ENCODE measurements around the gene ABCF3. TPM values are rescaled to one million over a fixed set of nuclear protein-coding genes. Genes with fewer than 3 reads are reported as not detected.
A peak's percentile ranks its signal among the peaks of the same experiment; 100 is the strongest.

Gene ABCF3
- total RNA-seq, 6 experiments from 2014 or later, result 33.7 to 40.6 (median 38.5) TPM

DNA sequence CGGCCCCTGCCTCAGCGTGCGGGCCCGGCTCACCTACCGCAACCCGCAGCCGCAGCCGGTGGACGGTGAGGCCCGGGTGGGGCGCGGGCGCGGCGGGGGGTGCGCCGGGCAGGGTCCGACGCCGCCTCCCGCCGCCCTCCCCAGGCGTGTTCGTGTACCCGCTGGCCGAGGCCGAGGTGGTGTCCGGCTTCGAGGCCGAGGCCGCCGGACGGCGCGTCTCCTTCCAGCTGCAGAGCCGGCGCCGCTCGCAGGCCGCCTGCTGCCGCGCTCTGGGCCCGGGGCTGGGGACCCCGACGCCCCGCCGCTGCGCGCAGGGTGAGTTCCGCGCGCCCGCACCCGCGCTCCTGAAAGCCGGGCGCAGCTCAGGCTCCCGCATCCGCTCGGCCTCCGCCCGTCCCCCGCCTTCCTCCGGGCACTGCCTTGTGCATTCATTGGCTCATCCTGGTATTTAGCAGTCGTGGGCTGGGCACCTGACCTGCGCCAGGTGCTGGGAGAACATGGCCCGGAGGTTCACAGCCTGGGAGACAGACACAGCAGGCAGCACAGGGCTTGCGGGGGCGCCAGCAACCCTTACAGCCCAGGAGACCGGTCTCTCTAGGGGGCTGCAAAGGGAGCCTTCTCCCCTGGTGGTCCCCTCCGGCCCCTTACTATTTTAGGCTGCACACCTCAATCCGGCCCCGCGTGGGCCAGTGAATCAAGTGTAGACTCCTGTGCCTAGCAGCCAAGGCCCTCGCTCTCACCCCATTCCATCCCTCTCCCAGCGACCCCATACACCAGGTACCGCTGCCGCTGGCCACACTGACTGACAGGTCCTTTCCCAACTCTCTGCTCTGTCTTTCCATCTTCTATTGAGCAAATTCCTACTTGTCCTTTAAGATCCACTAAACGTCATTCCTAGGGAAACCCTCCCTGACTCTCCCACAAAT lies 44.9 kb downstream of the ABCF3 start:
- H3K4me1 ChIP-seq, result peaks cover 0 to 18% (median 3%) of the 10 kb centered on the region in 4 donors
- WGBS (ENCODE audit: insufficient coverage, low coverage, low lambda C conversion rate, missing lambda C conversion rate), result 37% methylated on average over 5 of the region's 79 CpGs
- intact Hi-C loops (cut with DNase I), result no loop called here
- no peak overlapping the region for H3K27ac ChIP-seq
- H3K4me3 ChIP-seq, result peak overlapping the region in 1 of 3 donors; percentile 3
- TF ChIP-seq POLR2A (IDR thresholded peaks at IDR 0.05) (no peak), CTCF (IDR thresholded peaks at IDR 0.05) (no peak)
- H3K36me3 ChIP-seq, result no peaks in the 10 kb centered on the region
- DNase-seq (no peak), ATAC-seq (no peak)
- H3K27me3 ChIP-seq, result peaks cover 0 to 24% of the 10 kb centered on the region in 2 donors
- no peaks in the 10 kb centered on the region for H3K9me3 ChIP-seq

DNA sequence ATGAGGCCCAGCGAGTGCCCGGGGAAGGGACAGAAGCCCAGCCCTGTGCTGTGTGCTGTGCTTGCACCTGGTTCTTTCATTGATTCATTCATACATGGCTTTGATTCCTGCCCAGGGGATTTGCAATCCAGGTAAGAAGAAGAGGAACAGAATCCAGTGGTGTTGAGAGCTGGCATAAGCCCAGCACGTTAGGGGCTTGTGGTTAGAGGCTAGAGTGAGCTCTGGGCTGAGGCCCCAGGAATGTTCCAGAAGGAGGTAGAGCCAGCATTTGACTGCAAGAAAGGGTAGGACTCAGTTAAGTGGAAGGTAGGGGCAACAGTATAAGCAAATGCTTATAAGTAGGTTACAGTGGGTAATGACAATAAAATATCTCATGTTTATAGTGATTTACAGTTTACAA lies 45.7 kb downstream of the ABCF3 start:
- TF ChIP-seq CTCF (IDR thresholded peaks at IDR 0.05) (no peak), POLR2A (IDR thresholded peaks at IDR 0.05) (no peak)
- Histone ChIP-seq H3K36me3 (no peaks in the 10 kb centered on the region), H3K9me3 (no peaks in the 10 kb centered on the region), H3K4me3 (no peak overlapping the region), H3K4me1 (peaks cover 0 to 18% (median 3%) of the 10 kb centered on the region in 4 donors), H3K27me3 (peaks cover 0 to 24% of the 10 kb centered on the region in 2 donors), H3K27ac (no peak overlapping the region)
- DNase-seq (no peak), ATAC-seq (no peak)
- 69% methylated on average over 3 of the region's 3 CpGs for WGBS (ENCODE audit: insufficient coverage, low coverage, low lambda C conversion rate, missing lambda C conversion rate)
- intact Hi-C loops (cut with DNase I), result no loop called here

DNA sequence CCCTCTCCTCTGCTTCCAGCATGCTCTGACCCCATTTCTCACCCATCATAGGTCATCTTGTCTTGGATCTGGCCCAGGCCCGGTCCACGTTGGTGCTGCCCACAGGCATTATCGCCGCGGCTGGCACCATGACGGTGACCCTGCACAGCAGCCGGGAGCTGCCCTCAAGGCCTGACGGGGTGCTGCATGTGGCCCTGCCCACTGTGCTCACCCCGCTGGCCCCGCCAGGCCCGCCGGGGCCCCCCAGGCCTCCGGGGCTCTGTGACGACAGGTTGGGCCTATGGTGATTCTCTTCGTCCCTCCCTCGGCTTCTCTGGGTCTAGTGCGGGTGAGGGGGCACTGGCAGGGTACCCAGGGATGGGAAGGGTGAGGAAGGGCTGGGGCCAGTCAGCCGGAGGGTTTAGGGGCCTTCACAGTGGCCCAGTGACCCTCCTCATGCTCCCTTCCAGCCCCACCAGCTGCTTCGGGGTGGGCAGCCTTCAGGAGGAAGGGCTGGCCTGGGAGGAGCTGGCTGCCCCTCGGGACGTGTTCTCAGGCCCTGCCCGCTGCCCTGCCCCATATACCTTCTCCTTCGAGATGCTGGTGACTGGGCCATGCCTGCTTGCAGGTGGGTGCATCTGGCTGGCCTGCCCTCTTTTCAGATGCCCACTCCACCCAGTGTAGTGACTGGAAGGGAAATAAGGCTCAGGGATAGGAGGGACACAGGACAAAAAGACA lies 47.3 kb downstream of the ABCF3 start:
- peaks cover 0 to 18% (median 3%) of the 10 kb centered on the region in 4 donors for H3K4me1 ChIP-seq
- no peak overlapping the region for H3K27ac ChIP-seq
- DNase-seq, result no peak
- H3K36me3 ChIP-seq, result no peaks in the 10 kb centered on the region
- peaks cover 0 to 24% of the 10 kb centered on the region in 2 donors for H3K27me3 ChIP-seq
- no peaks in the 10 kb centered on the region for H3K9me3 ChIP-seq
- no peak overlapping the region for H3K4me3 ChIP-seq
- no peak for ATAC-seq
- WGBS (ENCODE audit: insufficient coverage, low coverage, low lambda C conversion rate, missing lambda C conversion rate), result 76% methylated on average over 6 of the region's 23 CpGs
- intact Hi-C loops (cut with DNase I), result no loop called here
- TF ChIP-seq CTCF (IDR thresholded peaks at IDR 0.05) (no peak), POLR2A (IDR thresholded peaks at IDR 0.05) (no peak)

DNA sequence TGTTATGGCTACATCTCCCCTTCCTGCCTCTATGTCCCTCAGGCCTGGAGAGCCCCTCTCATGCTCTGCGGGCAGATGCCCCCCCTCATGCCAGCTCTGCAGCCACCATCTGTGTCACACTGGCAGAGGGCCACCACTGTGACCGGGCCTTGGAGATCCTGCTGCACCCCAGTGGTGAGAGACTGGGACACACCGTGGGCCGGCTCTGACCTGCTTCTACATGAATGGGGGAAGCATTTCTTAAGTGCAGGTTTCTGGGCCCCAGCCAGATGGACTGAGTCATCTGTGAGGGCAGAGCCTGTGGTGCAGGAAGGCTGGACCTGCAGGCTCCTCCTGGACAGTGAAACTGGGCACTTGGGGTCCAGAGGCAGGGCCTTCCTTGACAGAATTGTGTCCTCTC lies 48.2 kb downstream of the ABCF3 start:
- DNase-seq, result no peak
- H3K4me3 ChIP-seq, result no peak overlapping the region
- H3K36me3 ChIP-seq, result no peaks in the 10 kb centered on the region
- ATAC-seq, result no peak
- H3K4me1 ChIP-seq, result peaks cover 0 to 17% (median 3%) of the 10 kb centered on the region in 4 donors
- intact Hi-C loops (cut with DNase I), result no loop called here
- 33% methylated on average over 2 of the region's 4 CpGs for WGBS (ENCODE audit: insufficient coverage, low coverage, low lambda C conversion rate, missing lambda C conversion rate)
- no peaks in the 10 kb centered on the region for H3K9me3 ChIP-seq
- H3K27ac ChIP-seq, result no peak overlapping the region
- TF ChIP-seq POLR2A (IDR thresholded peaks at IDR 0.05), result no peak
- no peak for TF ChIP-seq CTCF (IDR thresholded peaks at IDR 0.05)
- H3K27me3 ChIP-seq, result peaks cover 0 to 24% of the 10 kb centered on the region in 2 donors

Measured in right lobe of liver (tissue), 6 donors.